HUES6 (cell line): ENCODE results near the gene ROR2.
A peak's percentile ranks its signal among the peaks of the same experiment; 100 is the strongest.

ENCODE experiments used
- H3K27ac ChIP-seq: 2 replicates; pipeline ENCODE4 v1.7.0; 2013; ENCODE audit warnings: low read depth, mild to moderate bottlenecking, low read length, inconsistent platforms
- H3K27me3 ChIP-seq: 2 replicates; pipeline ENCODE4 v1.6.1; 2013; ENCODE audit warnings: low read length; ENCODE audit not compliant: control insufficient read depth, insufficient read depth
- H3K36me3 ChIP-seq: 2 replicates; pipeline ENCODE4 v1.6.1; 2013; ENCODE audit warnings: low read length; ENCODE audit not compliant: control insufficient read depth, insufficient read depth
- H3K4me1 ChIP-seq: 2 replicates; pipeline ENCODE4 v1.6.1; 2013; ENCODE audit warnings: low read length; ENCODE audit not compliant: control insufficient read depth, insufficient read depth
- H3K4me3 ChIP-seq: 2 replicates; pipeline ENCODE4 v1.5.1; 2013; ENCODE audit warnings: low read depth, low read length
- H3K9ac ChIP-seq: one replicate; pipeline ENCODE4 v1.6.1; 2013; ENCODE audit warnings: mild to moderate bottlenecking, low read length
- H3K9me3 ChIP-seq: 2 replicates; pipeline ENCODE4 v1.6.1; 2013; ENCODE audit warnings: low read depth, low read length; ENCODE audit not compliant: control insufficient read depth, insufficient read depth

The ROR2 gene

GRCh38 chr9:91868732-91869391 is 81.2 kb downstream of the ROR2 start:
- Histone ChIP-seq H3K4me1 (no peaks in the 10 kb centered on the region; the same call in 1 of the 2 replicates), H3K27me3 (no peaks in the 10 kb centered on the region), H3K4me3 (no peak overlapping the region), H3K9me3 (no peaks in the 10 kb centered on the region), H3K36me3 (no peaks in the 10 kb centered on the region), H3K27ac (no peak overlapping the region), H3K9ac (no peak overlapping the region)

- Histone ChIP-seq H3K9me3 (no peaks in the 10 kb centered on the region), H3K4me1 (no peaks in the 10 kb centered on the region; the same call in 1 of the 2 replicates), H3K27me3 (no peaks in the 10 kb centered on the region), H3K36me3 (no peaks in the 10 kb centered on the region), H3K4me3 (no peak overlapping the region), H3K27ac (no peak overlapping the region), H3K9ac (no peak overlapping the region)
Measured at GRCh38 chr9:91867740-91868139, 82.3 kb downstream of the ROR2 start.

GRCh38 chr9:91865041-91865440 is 85.0 kb downstream of the ROR2 start:
- Histone ChIP-seq H3K4me1 (no peaks in the 10 kb centered on the region; the same call in 1 of the 2 replicates), H3K9ac (no peak overlapping the region), H3K4me3 (no peak overlapping the region), H3K27ac (no peak overlapping the region), H3K9me3 (peaks cover 8% of the 10 kb centered on the region; the same call in 1 of the 2 replicates), H3K36me3 (no peaks in the 10 kb centered on the region), H3K27me3 (no peaks in the 10 kb centered on the region)

GRCh38 chr9:91864380-91864779 is 85.6 kb downstream of the ROR2 start:
- Histone ChIP-seq H3K27ac (no peak overlapping the region), H3K27me3 (no peaks in the 10 kb centered on the region), H3K9ac (no peak overlapping the region), H3K36me3 (no peaks in the 10 kb centered on the region), H3K9me3 (peaks cover 11% of the 10 kb centered on the region; the same call in 1 of the 2 replicates), H3K4me3 (no peak overlapping the region), H3K4me1 (no peaks in the 10 kb centered on the region; the same call in 1 of the 2 replicates)

- peaks cover 5% of the 10 kb centered on the region for H3K4me1 ChIP-seq
- H3K27me3 ChIP-seq = no peaks in the 10 kb centered on the region
- H3K9me3 ChIP-seq = peaks cover 11% of the 10 kb centered on the region; the same call in 1 of the 2 replicates
- H3K9ac ChIP-seq = no peak overlapping the region
- H3K27ac ChIP-seq = no peak overlapping the region
- H3K4me3 ChIP-seq = no peak overlapping the region
- H3K36me3 ChIP-seq = no peaks in the 10 kb centered on the region
Measured at GRCh38 chr9:91863469-91863868, 86.6 kb downstream of the ROR2 start.

- no peaks in the 10 kb centered on the region for H3K36me3 ChIP-seq
- H3K9me3 ChIP-seq = peaks cover 11% of the 10 kb centered on the region; the same call in 1 of the 2 replicates
- no peak overlapping the region for H3K4me3 ChIP-seq
- no peak overlapping the region for H3K27ac ChIP-seq
- H3K4me1 ChIP-seq = peaks cover 38% of the 10 kb centered on the region
- H3K27me3 ChIP-seq = no peaks in the 10 kb centered on the region
- H3K9ac ChIP-seq = peak overlapping the region; percentile 14
Measured at GRCh38 chr9:91858213-91859030, 91.6 kb downstream of the ROR2 start.

GRCh38 chr9:91857291-91858212 is 92.5 kb downstream of the ROR2 start:
- H3K27ac ChIP-seq = no peak overlapping the region
- H3K4me3 ChIP-seq = no peak overlapping the region
- H3K36me3 ChIP-seq = no peaks in the 10 kb centered on the region
- H3K9me3 ChIP-seq = peaks cover 11% of the 10 kb centered on the region; the same call in 1 of the 2 replicates
- H3K9ac ChIP-seq = peak overlapping the region; percentile 22
- no peaks in the 10 kb centered on the region for H3K27me3 ChIP-seq
- H3K4me1 ChIP-seq = peaks cover 38% of the 10 kb centered on the region

GRCh38 chr9:91856419-91856818 is 93.6 kb downstream of the ROR2 start:
- Histone ChIP-seq H3K27ac (no peak overlapping the region), H3K27me3 (no peaks in the 10 kb centered on the region), H3K36me3 (no peaks in the 10 kb centered on the region), H3K4me1 (peaks cover 38% of the 10 kb centered on the region), H3K9me3 (peaks cover 11% of the 10 kb centered on the region; the same call in 1 of the 2 replicates), H3K4me3 (no peak overlapping the region), H3K9ac (no peak overlapping the region)

- no peak overlapping the region for H3K9ac ChIP-seq
- peaks cover 5% of the 10 kb centered on the region; the same call in 1 of the 2 replicates for H3K9me3 ChIP-seq
- peaks cover 38% of the 10 kb centered on the region for H3K4me1 ChIP-seq
- no peak overlapping the region for H3K4me3 ChIP-seq
- H3K27me3 ChIP-seq = no peaks in the 10 kb centered on the region
- H3K36me3 ChIP-seq = no peaks in the 10 kb centered on the region
- no peak overlapping the region for H3K27ac ChIP-seq
Measured at GRCh38 chr9:91855196-91855595, 94.8 kb downstream of the ROR2 start.

- Histone ChIP-seq H3K36me3 (no peaks in the 10 kb centered on the region), H3K4me1 (peaks cover 29% of the 10 kb centered on the region), H3K9ac (no peak overlapping the region), H3K27me3 (no peaks in the 10 kb centered on the region), H3K9me3 (no peaks in the 10 kb centered on the region), H3K4me3 (no peak overlapping the region), H3K27ac (no peak overlapping the region)
Measured at GRCh38 chr9:91852801-91853347, 97.2 kb downstream of the ROR2 start.
